ENCODE data around the gene WWOX.

The WWOX gene

GRCh38 chr16:78425281-78425680, 325.8 kb downstream of the WWOX start:
- Histone ChIP-seq H3K4me2 (no peak overlapping the region), H3K27me3 (ENCODE audit: insufficient read depth, low read depth) (no peaks in the 10 kb centered on the region), H3K79me2 (ENCODE audit: insufficient read depth, low read depth) (no peaks in the 10 kb centered on the region), H2AFZ (ENCODE audit: low read depth) (no peak overlapping the region), H4K20me1 (ENCODE audit: insufficient read depth) (no peaks in the 10 kb centered on the region), H3K27ac (no peak overlapping the region), H3K9ac (no peak overlapping the region), H3K36me3 (ENCODE audit: insufficient read depth) (no peaks in the 10 kb centered on the region), H3K4me3 (IDR thresholded peaks at IDR 0.05; ENCODE audit: insufficient read depth, low read depth, low read length) (no peak overlapping the region), H3K4me1 (ENCODE audit: low read depth, poor library complexity, severe bottlenecking) (no peaks in the 10 kb centered on the region)
- no peak for TF ChIP-seq CTCF (conservative IDR thresholded peaks at IDR 0.05; ENCODE audit: low read depth, low read length)

- Histone ChIP-seq H3K27ac (no peak overlapping the region), H3K4me1 (ENCODE audit: low read depth, poor library complexity, severe bottlenecking) (no peaks in the 10 kb centered on the region), H3K36me3 (ENCODE audit: insufficient read depth) (no peaks in the 10 kb centered on the region), H3K79me2 (ENCODE audit: insufficient read depth, low read depth) (no peaks in the 10 kb centered on the region), H3K4me3 (IDR thresholded peaks at IDR 0.05; ENCODE audit: insufficient read depth, low read depth, low read length) (no peak overlapping the region), H4K20me1 (ENCODE audit: insufficient read depth) (no peaks in the 10 kb centered on the region), H3K27me3 (ENCODE audit: insufficient read depth, low read depth) (no peaks in the 10 kb centered on the region), H3K4me2 (no peak overlapping the region), H3K9ac (no peak overlapping the region), H2AFZ (ENCODE audit: low read depth) (no peak overlapping the region)
- TF ChIP-seq CTCF (conservative IDR thresholded peaks at IDR 0.05; ENCODE audit: low read depth, low read length) = no peak
Measured at GRCh38 chr16:78425891-78426510, 326.5 kb downstream of the WWOX start.

- H3K27me3 ChIP-seq (ENCODE audit: insufficient read depth, low read depth) = no peaks in the 10 kb centered on the region
- no peak for TF ChIP-seq CTCF (conservative IDR thresholded peaks at IDR 0.05; ENCODE audit: low read depth, low read length)
- no peak overlapping the region for H3K27ac ChIP-seq
- H3K4me1 ChIP-seq (ENCODE audit: low read depth, poor library complexity, severe bottlenecking) = no peaks in the 10 kb centered on the region
- no peaks in the 10 kb centered on the region for H4K20me1 ChIP-seq (ENCODE audit: insufficient read depth)
- H3K4me2 ChIP-seq = no peak overlapping the region
- no peaks in the 10 kb centered on the region for H3K36me3 ChIP-seq (ENCODE audit: insufficient read depth)
- no peak overlapping the region for H3K4me3 ChIP-seq (IDR thresholded peaks at IDR 0.05; ENCODE audit: insufficient read depth, low read depth, low read length)
- no peaks in the 10 kb centered on the region for H3K79me2 ChIP-seq (ENCODE audit: insufficient read depth, low read depth)
- H2AFZ ChIP-seq (ENCODE audit: low read depth) = no peak overlapping the region
- H3K9ac ChIP-seq = no peak overlapping the region
Measured at GRCh38 chr16:78428193-78428592, 328.7 kb downstream of the WWOX start.

- Histone ChIP-seq H3K4me3 (IDR thresholded peaks at IDR 0.05; ENCODE audit: insufficient read depth, low read depth, low read length) (no peak overlapping the region), H4K20me1 (ENCODE audit: insufficient read depth) (no peaks in the 10 kb centered on the region), H3K27ac (no peak overlapping the region), H3K27me3 (ENCODE audit: insufficient read depth, low read depth) (no peaks in the 10 kb centered on the region), H3K79me2 (ENCODE audit: insufficient read depth, low read depth) (no peaks in the 10 kb centered on the region), H3K9ac (no peak overlapping the region), H3K36me3 (ENCODE audit: insufficient read depth) (no peaks in the 10 kb centered on the region), H2AFZ (ENCODE audit: low read depth) (no peak overlapping the region), H3K4me1 (ENCODE audit: low read depth, poor library complexity, severe bottlenecking) (no peaks in the 10 kb centered on the region), H3K4me2 (no peak overlapping the region)
- no peak for TF ChIP-seq CTCF (conservative IDR thresholded peaks at IDR 0.05; ENCODE audit: low read depth, low read length)
Measured at GRCh38 chr16:78430281-78430680, 330.8 kb downstream of the WWOX start.

Data from KMS-11 (cell line).